SK-N-SH (cell line): Measurements from ENCODE around the gene FGGY. TPM values are rescaled to one million over a fixed set of nuclear protein-coding genes. Genes with fewer than 3 reads are reported as not detected.

Experiments used
- CTCF ChIA-PET: fragments of 300-600, 350-600 bp; formaldehyde crosslinking; extraction: SDS; loops from one replicate; lab custom pipeline; 2021; lab: Yijun Ruan, JAX
- POLR2A ChIA-PET: fragments of 350-600 bp; sonication (Branson Sonifier 250); formaldehyde crosslinking; extraction: SDS; loops from one replicate; lab custom pipeline; 2020; ENCODE audit warnings: antibody characterized with exemption, inconsistent platforms; lab: Yijun Ruan, JAX
- DNase-seq: peaks from one replicate; pipeline ENCODE4 v3.0.0; 2012
- H2AFZ ChIP-seq: fragments of 200-600 bp; sonication (generic); 2 replicates; pipeline ENCODE4 v1.8.1; 2016; ENCODE audit warnings: antibody characterized with exemption, mild to moderate bottlenecking, low read depth
- H3F3A ChIP-seq: fragments of 200-600 bp; sonication (generic); replicated peaks from 2 replicates; pipeline ENCODE3; 2016; ENCODE audit warnings: antibody characterized with exemption, mild to moderate bottlenecking; ENCODE audit not compliant: insufficient read depth
- H3K27ac ChIP-seq, 2 experiments: fragments of 200-500 bp in 1 of 2; fragments of 200-600 bp in 1 of 2; sonication (Bioruptor generic) in 1 of 2; sonication (generic), shearing (Covaris generic) in 1 of 2; 2 replicates each; pipeline versions ENCODE4 v1.5.1 to v1.6.1; 2014 to 2016; ENCODE audit warnings: low read depth in 2 of 2, inconsistent platforms in 1 of 2, low read length in 1 of 2, mild to moderate bottlenecking in 1 of 2, mixed read lengths in 1 of 2
- H3K27me3 ChIP-seq: fragments of 200-600 bp; sonication (generic), shearing (Covaris generic); 2 replicates; pipeline ENCODE4 v1.6.1; 2016; ENCODE audit warnings: mixed run types; ENCODE audit not compliant: insufficient read depth
- H3K36me3 ChIP-seq, 2 experiments: fragments of 200-500 bp in 1 of 2; fragments of 200-600 bp in 1 of 2; sonication (Bioruptor generic) in 1 of 2; sonication (generic) in 1 of 2; replicated peaks in 1 of 2; 2 replicates each; pipeline versions ENCODE3 to v1.5.1; 2014 to 2016; ENCODE audit warnings: low read length in 1 of 2, mild to moderate bottlenecking in 1 of 2; ENCODE audit not compliant: insufficient read depth in 2 of 2, control insufficient read depth in 1 of 2
- H3K4me1 ChIP-seq, 2 experiments: fragments of 200-500 bp in 1 of 2; fragments of 200-600 bp in 1 of 2; sonication (Bioruptor generic) in 1 of 2; sonication (generic), shearing (Covaris generic) in 1 of 2; 2 replicates each; pipeline versions ENCODE4 v1.5.1 to v1.6.1; 2014 to 2016; ENCODE audit warnings: low read depth in 1 of 2, low read length in 1 of 2, mixed run types in 1 of 2; ENCODE audit not compliant: insufficient read depth in 2 of 2, control insufficient read depth in 1 of 2
- H3K4me2 ChIP-seq: fragments of 200-600 bp; sonication (generic), shearing (Covaris generic); 2 replicates; pipeline ENCODE4 v1.6.1; 2017; ENCODE audit warnings: mixed run types
- H3K4me3 ChIP-seq, 2 experiments: fragments of 200-500 bp in 1 of 2; fragments of 200-600 bp in 1 of 2; sonication (Bioruptor generic) in 1 of 2; sonication (generic), shearing (Covaris generic) in 1 of 2; 2 replicates each; pipeline versions ENCODE4 v1.5.1 to v1.8.1; 2014 to 2016; ENCODE audit warnings: low read depth in 2 of 2, inconsistent platforms in 1 of 2, low read length in 1 of 2, mild to moderate bottlenecking in 1 of 2, mixed read lengths in 1 of 2, moderate library complexity in 1 of 2
- H3K79me2 ChIP-seq: fragments of 200-600 bp; sonication (generic); 2 replicates; pipeline ENCODE4 v1.8.1; 2017; ENCODE audit warnings: mild to moderate bottlenecking; ENCODE audit not compliant: insufficient read depth
- H3K9ac ChIP-seq: fragments of 200-600 bp; sonication (generic); 2 replicates; pipeline ENCODE4 v1.6.1; 2017; ENCODE audit warnings: mixed run types
- H3K9me2 ChIP-seq: fragments of 200-600 bp; sonication (generic); 2 replicates; pipeline ENCODE4 v1.6.1; 2017; ENCODE audit warnings: mixed run types
- H3K9me3 ChIP-seq: fragments of 200-600 bp; sonication (generic); 2 replicates; pipeline ENCODE4 v1.6.1; 2017; ENCODE audit warnings: mixed run types, mild to moderate bottlenecking, moderate library complexity
- H4K20me1 ChIP-seq: fragments of 200-600 bp; sonication (generic); 2 replicates; pipeline ENCODE4 v1.6.1; 2017; ENCODE audit warnings: mild to moderate bottlenecking, mixed run types; ENCODE audit not compliant: insufficient read depth
- CHD2 ChIP-seq: fragments of 150-350 bp; IDR thresholded peaks from 2 replicates; pipeline ENCODE4 v1.6.1; 2018; ENCODE audit warnings: low read length; ENCODE audit not compliant: partially characterized antibody
- EP300 ChIP-seq, 2 experiments: IDR thresholded peaks; 2 replicates each; pipeline versions ENCODE4 v1.4.0 to v1.6.1; 2012; ENCODE audit warnings: borderline replicate concordance in 1 of 2, low read depth in 1 of 2, low read length in 1 of 2
- FOSL2 ChIP-seq: IDR thresholded peaks from 2 replicates; pipeline ENCODE4 v1.4.0; 2012; ENCODE audit warnings: low read depth, mild to moderate bottlenecking, moderate library complexity, borderline replicate concordance
- FOXJ3 ChIP-seq: sonication (generic); formaldehyde crosslinking; IDR thresholded peaks from 2 replicates; pipeline ENCODE4 v1.5.1; 2020; ENCODE audit warnings: mild to moderate bottlenecking, missing genetic modification reagents
- FOXM1 ChIP-seq: IDR thresholded peaks from 2 replicates; pipeline ENCODE4 v1.4.0; 2012; ENCODE audit warnings: low read depth, mild to moderate bottlenecking
- GATA2 ChIP-seq: sonication (generic); formaldehyde crosslinking; IDR thresholded peaks from 2 replicates; pipeline ENCODE4 v1.5.0; 2020; ENCODE audit warnings: mild to moderate bottlenecking, missing genetic modification reagents
- JUND ChIP-seq: IDR thresholded peaks from 2 replicates; pipeline ENCODE4 v1.4.0; 2012
- MEF2A ChIP-seq: IDR thresholded peaks from 2 replicates; pipeline ENCODE4 v1.4.0; 2012; ENCODE audit warnings: low read depth, borderline replicate concordance
- MXI1 ChIP-seq: IDR thresholded peaks from 2 replicates; pipeline ENCODE4 v1.6.1; 2012; ENCODE audit warnings: mild to moderate bottlenecking, low read depth, low read length, improper control_type of control experiment
- NRF1 ChIP-seq: IDR thresholded peaks from 2 replicates; pipeline ENCODE4 v1.6.1; 2012; ENCODE audit warnings: low read depth, mild to moderate bottlenecking, low read length
- POLR2AphosphoS5 ChIP-seq: IDR thresholded peaks from 2 replicates; pipeline ENCODE4 v1.6.1; 2012; ENCODE audit warnings: low read depth, low read length
- RCOR1 ChIP-seq: fragments of 150-350 bp; IDR thresholded peaks from 2 replicates; pipeline ENCODE4 v1.6.1; 2017; ENCODE audit warnings: antibody characterized with exemption, low read length
- RFX5 ChIP-seq: IDR thresholded peaks from 2 replicates; pipeline ENCODE4 v1.6.1; 2012; ENCODE audit warnings: mild to moderate bottlenecking, improper control_type of control experiment, low read length
- RXRA ChIP-seq: IDR thresholded peaks from 2 replicates; pipeline ENCODE4 v1.4.0; 2012; ENCODE audit warnings: low read depth, mild to moderate bottlenecking, borderline replicate concordance
- SIN3A ChIP-seq: IDR thresholded peaks from 2 replicates; pipeline ENCODE4 v1.6.1; 2012; ENCODE audit warnings: low read depth, mild to moderate bottlenecking, low read length, moderate library complexity, borderline replicate concordance
- TCF12 ChIP-seq: IDR thresholded peaks from 2 replicates; pipeline ENCODE4 v1.4.0; 2012
- TEAD4 ChIP-seq: IDR thresholded peaks from 2 replicates; pipeline ENCODE4 v1.4.0; 2012; ENCODE audit warnings: mild to moderate bottlenecking, borderline replicate concordance; ENCODE audit not compliant: insufficient read depth
- WGBS: methylation state at CpG from one replicate; pipeline ENCODE4 v1.1.6; 2017; ENCODE audit warnings: low lambda C conversion rate; 5-methylcytosine and 5-hydroxymethylcytosine counted together
- polyA plus RNA-seq, 3 experiments: library from polyadenylated mRNA; depleted of rRNA; stranded (reverse); fragments of >200 nt; gene quantifications; 2 replicates each; pipeline ENCODE4 v1.2.3, GENCODE V29; 2012
- TF ChIP-seq, protein P1 (sequence below): IDR thresholded peaks from 2 replicates; pipeline ENCODE4; 2012
- TF ChIP-seq, protein P2 (sequence below): fragments of 150-350 bp; IDR thresholded peaks from 2 replicates; pipeline ENCODE4 v1.6.1; 2016; ENCODE audit warnings: mild to moderate bottlenecking, low read depth, low read length
- TF ChIP-seq, protein P3 (sequence below): IDR thresholded peaks from 2 replicates; pipeline ENCODE4 v1.4.0; 2012; ENCODE audit warnings: low read depth, borderline replicate concordance
- TF ChIP-seq, protein P4 (sequence below): IDR thresholded peaks from 2 replicates; pipeline ENCODE4 v1.4.0; 2012; ENCODE audit warnings: low read depth
- TF ChIP-seq, protein P5 (sequence below): IDR thresholded peaks from 2 replicates; pipeline ENCODE4 v1.6.1; 2012; ENCODE audit warnings: mild to moderate bottlenecking, low read depth, low read length, moderate library complexity

FGGY gene
- polyA plus RNA-seq, 1 of the 3 experiments (the other 2 are of a cell fraction): 10.3 TPM

DNA sequence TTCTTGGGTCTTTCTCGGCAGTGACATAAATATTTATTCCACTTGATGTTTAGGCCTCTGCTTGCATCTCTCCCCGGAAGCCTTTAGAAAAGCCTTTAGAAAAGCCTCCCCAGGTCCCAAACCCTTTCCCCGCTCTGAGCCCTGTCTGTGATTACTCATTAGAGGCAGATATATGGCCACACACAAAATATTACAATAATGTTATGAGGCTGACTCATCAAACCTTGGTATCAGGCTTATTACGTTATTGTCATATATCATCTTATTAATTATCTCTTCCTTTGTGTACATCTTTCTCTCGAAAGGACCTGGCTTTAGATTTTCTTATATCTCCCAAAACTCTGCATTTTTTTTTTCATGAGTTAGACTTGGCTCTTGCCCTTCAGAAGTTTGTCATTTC lies 69.5 kb downstream of the FGGY start (continued):
- TF ChIP-seq RXRA (no peak), MEF2A (no peak), NRF1 (no peak), MXI1 (no peak), TCF12 (peak; percentile 45; the same call in 1 of the 2 replicates), SIN3A (no peak), RCOR1 (no peak), GATA2 (CRISPR knock-in tag) (no peak), FOXM1 (no peak), JUND (peak; percentile 44), CHD2 (no peak), FOSL2 (peak; percentile 74; the same call in 1 of the 2 replicates)
- TF ChIP-seq, protein P1, sequence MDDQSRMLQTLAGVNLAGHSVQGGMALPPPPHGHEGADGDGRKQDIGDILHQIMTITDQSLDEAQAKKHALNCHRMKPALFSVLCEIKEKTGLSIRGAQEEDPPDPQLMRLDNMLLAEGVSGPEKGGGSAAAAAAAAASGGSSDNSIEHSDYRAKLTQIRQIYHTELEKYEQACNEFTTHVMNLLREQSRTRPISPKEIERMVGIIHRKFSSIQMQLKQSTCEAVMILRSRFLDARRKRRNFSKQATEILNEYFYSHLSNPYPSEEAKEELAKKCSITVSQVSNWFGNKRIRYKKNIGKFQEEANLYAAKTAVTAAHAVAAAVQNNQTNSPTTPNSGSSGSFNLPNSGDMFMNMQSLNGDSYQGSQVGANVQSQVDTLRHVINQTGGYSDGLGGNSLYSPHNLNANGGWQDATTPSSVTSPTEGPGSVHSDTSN: peak; percentile 71
- TF ChIP-seq, protein P2, sequence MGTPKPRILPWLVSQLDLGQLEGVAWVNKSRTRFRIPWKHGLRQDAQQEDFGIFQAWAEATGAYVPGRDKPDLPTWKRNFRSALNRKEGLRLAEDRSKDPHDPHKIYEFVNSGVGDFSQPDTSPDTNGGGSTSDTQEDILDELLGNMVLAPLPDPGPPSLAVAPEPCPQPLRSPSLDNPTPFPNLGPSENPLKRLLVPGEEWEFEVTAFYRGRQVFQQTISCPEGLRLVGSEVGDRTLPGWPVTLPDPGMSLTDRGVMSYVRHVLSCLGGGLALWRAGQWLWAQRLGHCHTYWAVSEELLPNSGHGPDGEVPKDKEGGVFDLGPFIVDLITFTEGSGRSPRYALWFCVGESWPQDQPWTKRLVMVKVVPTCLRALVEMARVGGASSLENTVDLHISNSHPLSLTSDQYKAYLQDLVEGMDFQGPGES: no peak
- TF ChIP-seq, protein P3, sequence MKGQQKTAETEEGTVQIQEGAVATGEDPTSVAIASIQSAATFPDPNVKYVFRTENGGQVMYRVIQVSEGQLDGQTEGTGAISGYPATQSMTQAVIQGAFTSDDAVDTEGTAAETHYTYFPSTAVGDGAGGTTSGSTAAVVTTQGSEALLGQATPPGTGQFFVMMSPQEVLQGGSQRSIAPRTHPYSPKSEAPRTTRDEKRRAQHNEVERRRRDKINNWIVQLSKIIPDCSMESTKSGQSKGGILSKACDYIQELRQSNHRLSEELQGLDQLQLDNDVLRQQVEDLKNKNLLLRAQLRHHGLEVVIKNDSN: no peak

DNA sequence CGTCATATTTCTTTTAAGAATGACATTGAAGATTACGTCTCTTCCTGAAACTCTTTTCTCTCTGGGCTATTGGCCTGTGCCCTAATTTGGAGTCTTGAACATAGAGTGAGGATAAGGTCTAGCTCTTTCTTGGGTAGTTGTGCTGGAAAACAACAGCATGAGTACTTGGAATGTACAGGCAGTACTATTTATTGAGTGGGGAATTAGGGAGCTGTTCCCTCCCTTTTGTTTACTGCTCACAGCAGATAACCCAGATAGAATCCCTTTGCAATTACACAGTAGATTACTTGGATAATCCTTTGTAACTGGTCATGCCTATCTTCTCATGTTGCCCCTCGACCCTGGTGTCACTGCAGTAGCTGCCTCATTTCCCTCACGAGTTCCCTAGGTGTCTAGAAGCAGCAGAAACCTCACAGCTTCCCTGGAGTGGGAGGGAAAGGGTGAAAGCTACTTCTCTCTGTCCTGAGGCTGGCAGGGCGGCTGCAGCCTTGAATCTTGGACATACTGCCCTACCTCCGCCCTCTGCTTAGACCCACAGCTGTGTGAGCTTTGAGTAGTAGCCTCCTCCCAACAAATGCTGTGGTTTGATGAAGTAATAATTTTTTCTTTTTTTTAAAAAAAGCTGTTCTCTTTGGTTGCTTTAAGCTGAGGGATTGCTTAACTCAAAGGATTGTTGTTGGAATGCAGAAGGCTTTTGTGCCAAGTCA lies 70.6 kb downstream of the FGGY start:
- H3K9me3 ChIP-seq: no peaks in the 10 kb centered on the region
- H3K4me2 ChIP-seq: peak overlapping the region; percentile 26; the same call in 1 of the 2 replicates
- H3K36me3 ChIP-seq: no peaks in the 10 kb centered on the region
- H3K4me1 ChIP-seq: peaks cover 2 to 22% of the 10 kb centered on the region in 2 experiments; a peak in 3 of 4 replicates
- H3K9me2 ChIP-seq: no peaks in the 10 kb centered on the region
- H3F3A ChIP-seq: peaks cover 6% of the 10 kb centered on the region
- H4K20me1 ChIP-seq: no peaks in the 10 kb centered on the region
- H3K27me3 ChIP-seq: no peaks in the 10 kb centered on the region
- H3K4me3 ChIP-seq: no peak overlapping the region
- H2AFZ ChIP-seq: no peak overlapping the region
- 83% methylated on average over 6 of the region's 6 CpGs for WGBS
- H3K27ac ChIP-seq: peak overlapping the region in 1 of 2 experiments; percentile 61; a peak in 3 of 4 replicates
- ChIA-PET POLR2A (interaction anchor here (1.0 kb wide), 1 partner anchor 8 kb away, joined by 3 read pairs; no protein-coding TSS in a partner anchor), CTCF (interaction anchor here (1.1 kb wide), 1 partner anchor 485 kb away, joined by 3 read pairs; no protein-coding TSS in a partner anchor)
- no peaks in the 10 kb centered on the region for H3K79me2 ChIP-seq
- no peak for DNase-seq
- H3K9ac ChIP-seq: no peak overlapping the region
- TF ChIP-seq RXRA: no peak
- no peak for TF ChIP-seq RFX5
- TF ChIP-seq TEAD4: no peak
- no peak for TF ChIP-seq MEF2A
- peak; percentile 26; the same call in 1 of the 2 replicates for TF ChIP-seq POLR2AphosphoS5
- TF ChIP-seq JUND: 0 out of 2 replicates have a peak, but pooled peaks have one; percentile 14
- no peak for TF ChIP-seq SIN3A
- no peak for TF ChIP-seq MXI1
- TF ChIP-seq FOXJ3: no peak
- TF ChIP-seq FOSL2: 0 out of 2 replicates have a peak, but pooled peaks have one; percentile 24
- TF ChIP-seq, protein P3: no peak
- TF ChIP-seq EP300 (IDR thresholded peaks at IDR 0.05; ENCODE audit: borderline replicate concordance in 1 of 2, low read depth in 1 of 2, low read length in 1 of 2): peak in 1 of 2 experiments; percentile 54; a peak in 1 of 4 replicates
- TF ChIP-seq, protein P4, sequence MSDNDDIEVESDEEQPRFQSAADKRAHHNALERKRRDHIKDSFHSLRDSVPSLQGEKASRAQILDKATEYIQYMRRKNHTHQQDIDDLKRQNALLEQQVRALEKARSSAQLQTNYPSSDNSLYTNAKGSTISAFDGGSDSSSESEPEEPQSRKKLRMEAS: no peak
- peak; percentile 75 for TF ChIP-seq TCF12
- TF ChIP-seq, protein P5, sequence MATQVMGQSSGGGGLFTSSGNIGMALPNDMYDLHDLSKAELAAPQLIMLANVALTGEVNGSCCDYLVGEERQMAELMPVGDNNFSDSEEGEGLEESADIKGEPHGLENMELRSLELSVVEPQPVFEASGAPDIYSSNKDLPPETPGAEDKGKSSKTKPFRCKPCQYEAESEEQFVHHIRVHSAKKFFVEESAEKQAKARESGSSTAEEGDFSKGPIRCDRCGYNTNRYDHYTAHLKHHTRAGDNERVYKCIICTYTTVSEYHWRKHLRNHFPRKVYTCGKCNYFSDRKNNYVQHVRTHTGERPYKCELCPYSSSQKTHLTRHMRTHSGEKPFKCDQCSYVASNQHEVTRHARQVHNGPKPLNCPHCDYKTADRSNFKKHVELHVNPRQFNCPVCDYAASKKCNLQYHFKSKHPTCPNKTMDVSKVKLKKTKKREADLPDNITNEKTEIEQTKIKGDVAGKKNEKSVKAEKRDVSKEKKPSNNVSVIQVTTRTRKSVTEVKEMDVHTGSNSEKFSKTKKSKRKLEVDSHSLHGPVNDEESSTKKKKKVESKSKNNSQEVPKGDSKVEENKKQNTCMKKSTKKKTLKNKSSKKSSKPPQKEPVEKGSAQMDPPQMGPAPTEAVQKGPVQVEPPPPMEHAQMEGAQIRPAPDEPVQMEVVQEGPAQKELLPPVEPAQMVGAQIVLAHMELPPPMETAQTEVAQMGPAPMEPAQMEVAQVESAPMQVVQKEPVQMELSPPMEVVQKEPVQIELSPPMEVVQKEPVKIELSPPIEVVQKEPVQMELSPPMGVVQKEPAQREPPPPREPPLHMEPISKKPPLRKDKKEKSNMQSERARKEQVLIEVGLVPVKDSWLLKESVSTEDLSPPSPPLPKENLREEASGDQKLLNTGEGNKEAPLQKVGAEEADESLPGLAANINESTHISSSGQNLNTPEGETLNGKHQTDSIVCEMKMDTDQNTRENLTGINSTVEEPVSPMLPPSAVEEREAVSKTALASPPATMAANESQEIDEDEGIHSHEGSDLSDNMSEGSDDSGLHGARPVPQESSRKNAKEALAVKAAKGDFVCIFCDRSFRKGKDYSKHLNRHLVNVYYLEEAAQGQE: no peak
